ENCODE data around the gene FFAR3.

DNA sequence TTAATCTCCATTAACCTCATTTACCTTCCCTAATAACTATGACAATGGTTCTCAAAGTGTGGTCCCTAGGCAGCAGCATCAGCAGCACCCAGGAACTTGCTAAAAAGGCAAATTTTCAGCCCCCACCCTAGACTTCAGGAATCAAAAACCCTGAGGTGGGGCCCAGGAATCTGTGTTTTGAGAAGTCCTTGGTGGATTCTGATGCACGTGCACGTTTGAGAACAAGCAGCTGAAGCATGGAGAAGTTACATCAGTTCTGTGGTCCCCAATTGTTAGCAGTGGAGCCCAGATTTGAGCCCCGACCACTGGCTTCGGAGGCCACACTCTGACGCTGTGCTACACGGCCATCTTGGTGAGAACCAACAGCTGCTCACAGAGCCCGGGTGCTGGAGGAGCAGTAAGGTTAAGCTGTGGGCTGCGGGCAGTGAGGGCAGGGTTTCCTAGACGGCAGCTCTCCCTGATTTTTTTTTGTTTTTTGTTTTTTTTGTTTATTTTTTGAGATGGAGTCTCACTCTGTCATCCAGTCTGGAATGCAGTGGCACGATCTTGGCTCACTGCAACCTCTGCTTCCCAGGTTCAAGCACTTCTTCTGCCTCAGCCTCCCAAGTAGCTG lies 43.3 kb upstream of the FFAR3 start:
- TF ChIP-seq, protein P1, sequence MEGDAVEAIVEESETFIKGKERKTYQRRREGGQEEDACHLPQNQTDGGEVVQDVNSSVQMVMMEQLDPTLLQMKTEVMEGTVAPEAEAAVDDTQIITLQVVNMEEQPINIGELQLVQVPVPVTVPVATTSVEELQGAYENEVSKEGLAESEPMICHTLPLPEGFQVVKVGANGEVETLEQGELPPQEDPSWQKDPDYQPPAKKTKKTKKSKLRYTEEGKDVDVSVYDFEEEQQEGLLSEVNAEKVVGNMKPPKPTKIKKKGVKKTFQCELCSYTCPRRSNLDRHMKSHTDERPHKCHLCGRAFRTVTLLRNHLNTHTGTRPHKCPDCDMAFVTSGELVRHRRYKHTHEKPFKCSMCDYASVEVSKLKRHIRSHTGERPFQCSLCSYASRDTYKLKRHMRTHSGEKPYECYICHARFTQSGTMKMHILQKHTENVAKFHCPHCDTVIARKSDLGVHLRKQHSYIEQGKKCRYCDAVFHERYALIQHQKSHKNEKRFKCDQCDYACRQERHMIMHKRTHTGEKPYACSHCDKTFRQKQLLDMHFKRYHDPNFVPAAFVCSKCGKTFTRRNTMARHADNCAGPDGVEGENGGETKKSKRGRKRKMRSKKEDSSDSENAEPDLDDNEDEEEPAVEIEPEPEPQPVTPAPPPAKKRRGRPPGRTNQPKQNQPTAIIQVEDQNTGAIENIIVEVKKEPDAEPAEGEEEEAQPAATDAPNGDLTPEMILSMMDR (conservative IDR thresholded peaks at IDR 0.05; ENCODE audit: low read depth, low read length): no peak
- TF ChIP-seq EZH2phosphoT487 (IDR thresholded peaks at IDR 0.05; ENCODE audit: borderline replicate concordance, low read length) (no peak), EZH2 (IDR thresholded peaks at IDR 0.05; ENCODE audit: low read length, unreplicated experiment) (no peak)
